NCI-H2029 treated with DMSO at 0.1 percent for 48 hours (cell line): ENCODE data around the gene SGMS1.

ENCODE experiments used
- DNase-seq: peaks from one replicate; lab custom pipeline; 2025; lab: John Stamatoyannopoulos, UW

The SGMS1 gene

DNA sequence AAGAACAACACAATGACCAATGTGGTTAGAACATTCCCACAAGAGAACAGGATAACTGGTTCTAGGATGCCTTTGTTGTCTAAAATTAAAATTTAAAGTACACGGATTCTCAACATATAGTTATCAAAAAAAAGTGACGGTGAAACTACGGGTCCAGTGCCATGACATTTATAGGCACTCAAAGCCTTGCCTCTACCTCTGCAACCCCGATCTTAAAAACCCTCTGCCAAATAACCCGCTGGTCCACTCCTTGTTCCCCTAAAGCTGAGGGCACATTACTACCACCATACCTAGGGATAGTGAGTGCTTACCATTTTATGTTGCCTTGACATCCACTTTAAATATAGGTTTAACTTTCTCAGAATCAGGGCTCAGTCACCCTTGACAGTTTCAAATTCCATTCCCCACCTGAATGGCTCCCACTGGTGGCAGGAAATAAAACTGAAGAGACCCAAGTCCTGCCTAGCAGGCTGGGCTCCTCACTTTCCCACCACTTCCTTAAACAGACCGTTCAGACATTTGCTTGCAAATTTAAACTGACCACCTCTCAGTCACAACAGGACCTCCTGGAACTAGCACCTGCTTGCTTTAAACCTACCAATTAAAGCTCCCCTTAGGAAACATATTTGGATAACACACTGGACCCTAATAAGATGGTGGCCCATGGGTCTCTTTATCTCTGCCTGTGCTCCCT lies 202.6 kb downstream of the SGMS1 start:
- DNase-seq = no peak

DNA sequence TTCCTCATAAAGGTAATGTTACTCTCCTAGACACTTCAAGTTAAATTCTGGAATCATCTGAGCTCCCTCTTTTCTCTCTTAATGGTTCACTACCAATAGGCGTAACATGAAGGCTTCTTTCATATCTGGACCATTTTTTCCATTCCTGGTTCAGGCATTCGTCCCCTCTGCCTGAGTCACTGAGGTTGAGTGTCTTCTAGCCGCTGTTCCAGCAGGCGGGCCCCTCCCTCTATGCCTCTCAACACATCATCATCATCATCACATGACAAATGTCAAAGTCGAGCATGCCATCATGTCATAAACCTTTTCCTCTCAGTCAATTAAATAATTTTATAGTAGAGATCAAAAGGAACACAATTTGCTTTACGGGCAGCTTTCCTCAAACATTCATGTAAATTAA lies 203.6 kb downstream of the SGMS1 start:
- no peak for DNase-seq

DNA sequence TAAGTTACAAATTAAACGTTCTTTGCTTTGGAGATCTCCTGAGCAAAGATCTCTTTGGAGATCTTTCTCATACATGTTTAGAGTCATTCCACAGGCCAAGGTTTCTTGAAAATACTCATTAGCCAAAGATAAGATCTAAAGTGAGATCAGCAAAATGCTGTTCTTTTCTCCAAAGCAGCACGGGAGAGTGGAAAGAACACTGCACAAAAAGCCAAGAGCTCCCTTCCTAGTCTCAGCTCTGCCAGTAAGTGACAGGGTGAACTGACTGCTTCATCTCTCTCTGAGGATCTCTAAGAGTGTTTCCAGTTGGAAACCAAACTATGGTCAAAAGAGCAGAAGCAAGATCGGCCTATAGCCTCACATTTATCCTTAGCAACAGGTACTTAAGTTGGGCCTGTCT lies 204.0 kb downstream of the SGMS1 start:
- DNase-seq = no peak

DNA sequence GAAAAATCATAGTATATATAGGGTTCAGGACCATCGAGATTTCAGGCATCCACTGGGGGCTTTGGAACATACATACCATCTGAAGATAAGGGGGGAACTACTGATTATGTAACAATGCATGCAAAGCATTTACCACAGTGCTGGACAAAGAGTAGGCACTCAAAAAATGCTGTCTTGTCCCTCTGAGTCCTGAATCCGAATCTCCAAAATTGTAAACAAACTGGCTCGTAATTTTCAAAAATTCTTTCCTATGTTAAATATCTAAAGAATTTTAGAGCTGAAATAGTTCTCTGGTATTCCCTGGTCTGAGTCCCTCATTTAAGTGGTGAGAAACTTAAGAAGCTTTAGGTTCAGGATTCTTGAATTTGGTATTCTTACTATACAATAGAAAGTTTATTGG lies 204.7 kb downstream of the SGMS1 start:
- no peak for DNase-seq

DNA sequence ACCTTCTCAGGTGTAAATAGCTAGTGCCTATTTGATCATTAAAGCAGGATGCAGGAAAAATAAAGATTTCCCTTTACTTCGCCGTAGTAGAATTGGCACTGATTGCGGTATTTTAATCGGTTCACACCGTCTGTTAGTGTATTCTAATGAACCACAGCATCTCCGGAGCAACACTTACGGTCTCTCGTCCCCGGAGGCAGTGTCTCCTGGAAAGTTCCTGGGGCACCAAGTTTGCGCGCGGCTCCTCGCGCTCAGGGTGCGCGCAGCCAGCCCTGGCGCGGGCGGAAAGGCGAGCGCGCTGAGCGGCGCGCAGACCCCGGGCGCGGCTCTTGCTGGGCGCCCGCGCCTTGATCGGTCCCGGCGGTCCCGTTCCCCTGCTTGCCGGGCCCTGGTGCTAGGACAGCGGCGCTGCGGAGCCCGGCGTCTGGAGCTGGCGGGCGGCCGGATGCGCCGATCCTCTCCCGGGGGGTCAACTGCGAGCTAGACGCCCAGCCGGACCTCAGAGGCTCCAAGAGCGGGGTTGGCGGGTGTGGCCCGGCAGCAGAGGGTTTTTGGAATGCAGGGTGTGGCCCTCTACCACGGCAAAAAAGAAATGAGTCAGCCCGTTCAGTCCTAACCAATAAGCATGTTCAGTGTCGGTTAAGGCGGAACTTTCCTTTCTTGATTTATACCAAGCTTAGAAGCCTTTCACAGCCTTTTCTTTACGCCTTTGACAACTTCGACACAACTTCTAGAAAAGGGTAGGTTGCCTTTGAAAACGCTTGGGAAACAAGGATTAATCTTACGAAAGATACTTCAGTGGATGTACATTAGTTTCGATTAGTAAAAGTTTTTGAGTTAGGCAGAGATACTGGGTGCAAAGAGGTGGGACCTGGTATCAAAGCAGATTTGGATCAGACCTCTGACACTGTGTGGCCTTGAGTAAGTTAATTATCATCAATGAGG lies 205.6 kb downstream of the SGMS1 start:
- DNase-seq = no peak

DNA sequence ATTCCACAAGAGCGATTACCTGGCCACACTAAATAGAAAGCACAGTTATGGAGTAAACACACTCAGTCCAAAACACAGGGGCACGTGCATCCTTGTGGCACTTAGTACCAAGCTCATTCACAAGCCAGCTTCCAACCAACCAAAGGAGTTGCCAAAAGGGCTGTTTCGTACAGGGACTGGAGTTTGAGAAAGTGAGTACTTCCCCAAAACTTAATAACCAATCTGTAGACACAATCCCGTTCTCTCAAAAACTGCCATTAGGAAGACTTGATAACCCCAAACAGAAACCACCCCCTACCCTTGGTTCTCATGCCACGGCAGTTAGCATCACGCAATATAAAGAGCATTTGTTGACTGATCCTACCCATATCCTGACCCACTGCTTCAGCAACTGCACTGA lies 206.3 kb downstream of the SGMS1 start:
- no peak for DNase-seq

DNA sequence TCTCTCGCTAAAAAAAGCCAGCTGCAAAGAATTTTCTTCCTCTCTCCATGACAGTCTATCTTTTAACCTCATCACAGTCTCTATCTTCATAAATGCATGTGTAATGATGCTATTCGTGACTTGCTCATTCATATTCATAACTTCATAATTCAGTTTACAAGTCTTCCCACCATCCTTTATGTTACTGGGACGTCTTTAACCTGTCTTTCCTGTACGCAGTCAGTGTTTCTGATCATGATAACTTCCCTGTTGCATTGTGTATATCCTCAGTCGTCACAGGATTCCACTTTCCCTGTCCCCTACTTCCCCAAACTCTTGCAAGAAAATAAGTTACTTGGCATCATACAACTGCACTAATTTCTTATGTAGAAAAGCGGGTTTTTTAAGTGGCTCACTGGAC lies 206.9 kb downstream of the SGMS1 start:
- DNase-seq = no peak

DNA sequence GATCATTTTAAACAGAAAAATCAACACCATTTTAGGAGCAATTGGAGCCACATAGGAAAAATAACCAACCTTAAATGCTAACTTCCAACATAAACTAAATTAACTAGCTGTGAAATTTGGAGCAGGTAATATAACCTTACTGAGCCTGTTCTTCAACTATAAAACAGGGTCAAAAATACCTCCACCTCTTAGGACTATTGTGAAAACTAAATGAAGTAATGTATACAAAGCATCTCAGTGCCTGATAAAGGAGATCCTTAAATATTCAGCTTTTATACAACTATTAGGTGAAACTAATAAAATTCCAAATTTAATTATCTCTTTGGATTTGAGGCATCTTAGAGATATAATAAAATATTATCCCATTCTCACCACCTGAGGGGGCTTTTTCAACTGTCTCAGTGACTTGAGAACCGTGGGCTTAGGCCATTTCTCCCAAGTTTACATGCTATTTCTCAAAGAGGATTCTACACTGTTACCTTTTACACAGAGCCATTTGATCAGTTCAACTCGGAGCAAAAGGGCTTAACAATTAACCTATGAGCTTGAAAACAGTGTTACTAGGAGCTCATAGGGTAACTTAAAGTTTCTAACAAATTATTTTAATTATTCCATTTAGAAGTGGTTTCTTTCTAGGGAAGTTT lies 207.5 kb downstream of the SGMS1 start:
- no peak for DNase-seq

DNA sequence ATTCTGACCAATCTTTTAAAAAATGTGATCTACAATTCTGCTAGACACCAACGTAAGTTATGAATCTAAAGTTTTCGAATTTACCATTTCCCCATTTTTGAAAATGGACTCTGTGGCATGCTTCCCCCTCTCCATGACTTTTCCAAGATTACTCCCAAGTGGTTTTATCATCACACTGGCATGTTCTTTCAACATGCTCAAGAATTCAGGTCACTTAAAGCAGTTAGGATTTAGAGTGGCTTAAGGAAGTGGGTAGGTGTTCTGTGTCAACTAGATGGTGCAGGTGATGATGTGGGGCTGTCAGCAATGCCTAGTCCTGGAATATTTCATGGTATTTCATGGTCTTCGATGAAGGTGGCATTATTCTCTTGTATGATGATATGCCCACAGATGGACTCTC lies 208.5 kb downstream of the SGMS1 start:
- no peak for DNase-seq

DNA sequence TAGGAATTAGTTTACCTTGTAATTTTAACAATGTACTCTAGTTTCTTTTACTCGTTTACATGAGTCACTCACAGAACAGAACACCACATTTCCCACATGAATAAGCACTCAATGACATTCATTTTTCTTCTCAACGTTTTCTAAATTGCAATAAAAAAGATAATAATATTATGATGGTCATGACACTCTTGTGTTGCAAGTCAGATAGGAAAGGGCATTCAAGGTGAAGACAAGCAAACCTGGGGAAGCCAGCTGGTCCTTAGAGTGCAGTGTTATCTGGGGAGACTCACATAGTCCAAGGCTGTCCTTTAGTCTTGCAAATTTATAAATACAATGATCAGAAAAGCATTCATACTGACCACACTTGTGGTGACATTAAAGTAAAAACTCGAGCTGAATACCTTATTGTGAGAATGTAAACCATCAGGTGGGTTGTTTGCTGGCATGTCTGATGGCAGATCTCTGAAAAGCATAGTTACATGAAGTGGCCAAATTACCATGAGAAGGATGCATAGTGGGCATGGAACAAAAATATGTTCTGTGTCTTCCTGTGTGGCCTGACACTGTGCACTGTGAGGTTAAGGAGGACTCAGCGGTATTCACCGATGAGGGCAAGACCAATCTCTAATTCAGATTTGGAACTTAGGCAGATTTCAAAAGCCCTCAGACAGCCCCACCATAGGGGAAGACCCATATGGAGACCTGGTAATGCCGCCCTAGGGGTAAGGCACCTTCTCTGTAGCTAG lies 213.5 kb downstream of the SGMS1 start:
- DNase-seq = no peak

DNA sequence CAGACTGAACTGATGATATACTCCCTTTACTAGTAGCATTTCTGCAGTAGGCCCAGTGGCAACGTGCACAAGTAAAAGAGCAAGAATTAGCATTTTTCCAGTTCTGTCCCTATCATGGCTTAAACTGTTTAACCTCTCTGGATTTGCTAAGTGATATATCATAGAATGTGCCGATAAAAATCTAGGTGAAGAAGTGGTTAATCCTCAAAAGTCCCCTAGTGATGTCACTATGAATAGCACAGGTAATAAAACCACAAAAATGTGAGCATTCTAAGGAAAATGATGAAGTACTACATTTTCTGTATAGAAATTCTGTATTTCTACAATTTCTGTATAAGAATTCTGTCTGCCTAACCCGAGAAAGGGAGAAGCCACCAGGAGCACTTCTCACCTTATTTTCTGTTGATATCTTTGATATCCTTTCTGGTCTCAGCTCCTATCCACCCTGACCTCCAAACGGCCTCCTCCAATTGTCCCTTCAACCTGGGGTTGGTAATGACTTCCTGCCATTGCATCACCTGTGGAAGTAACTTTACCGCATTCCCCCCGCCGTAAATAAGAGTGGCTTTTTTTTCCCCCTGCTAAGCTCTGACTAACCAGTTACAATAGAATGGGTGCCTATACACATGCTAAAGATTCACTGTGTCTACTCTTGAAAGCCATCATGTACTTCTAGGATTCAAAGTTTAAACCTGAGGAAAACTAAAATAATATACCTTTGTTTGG lies 216.5 kb downstream of the SGMS1 start:
- DNase-seq = no peak

DNA sequence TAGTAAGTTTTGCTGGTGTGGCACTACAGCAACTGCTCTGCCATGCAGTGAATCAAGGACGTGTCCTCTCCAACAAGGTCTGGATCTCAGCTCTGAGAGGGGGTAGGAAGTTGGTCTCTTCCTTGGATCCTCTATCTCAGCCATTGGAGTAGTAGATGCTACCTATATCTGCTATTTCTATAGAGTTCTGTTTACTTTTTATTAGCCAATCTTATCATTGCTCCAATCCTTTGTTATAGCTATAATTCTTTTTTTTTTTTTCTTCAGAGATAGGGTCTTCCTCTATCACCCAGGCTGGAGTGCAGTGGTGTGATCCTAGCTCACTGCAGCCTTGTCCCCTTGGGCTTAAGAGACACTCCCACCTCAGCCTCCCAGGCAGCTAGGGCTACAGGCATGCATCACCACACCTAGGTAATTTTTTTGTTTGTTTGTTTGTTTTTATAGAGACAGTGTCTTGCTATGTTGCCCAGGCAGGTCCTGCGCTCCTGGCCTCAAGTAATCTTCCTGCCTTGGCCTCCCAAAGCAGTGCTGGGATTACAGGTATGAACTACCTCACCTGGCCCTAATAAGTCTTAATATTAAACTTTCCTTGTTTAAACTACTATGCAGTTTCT lies 217.2 kb downstream of the SGMS1 start:
- DNase-seq = no peak

DNA sequence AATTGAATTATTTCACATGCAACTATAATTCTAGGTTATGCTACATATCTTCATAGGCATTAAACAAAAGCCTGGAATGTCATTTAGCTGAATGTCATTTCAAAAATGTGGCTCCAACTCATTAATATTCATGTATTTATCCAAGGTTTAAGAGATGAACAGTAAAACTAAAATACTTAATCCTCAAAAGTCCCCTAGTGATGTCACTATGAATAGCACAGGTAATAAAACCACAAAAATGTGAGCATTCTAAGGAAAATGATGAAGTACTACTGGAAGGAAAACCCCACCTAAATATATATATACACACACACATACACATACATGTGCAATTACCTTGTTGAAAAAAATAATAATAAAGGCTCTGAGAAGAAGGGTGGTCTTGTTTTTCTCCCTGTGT lies 218.0 kb downstream of the SGMS1 start:
- DNase-seq = no peak

DNA sequence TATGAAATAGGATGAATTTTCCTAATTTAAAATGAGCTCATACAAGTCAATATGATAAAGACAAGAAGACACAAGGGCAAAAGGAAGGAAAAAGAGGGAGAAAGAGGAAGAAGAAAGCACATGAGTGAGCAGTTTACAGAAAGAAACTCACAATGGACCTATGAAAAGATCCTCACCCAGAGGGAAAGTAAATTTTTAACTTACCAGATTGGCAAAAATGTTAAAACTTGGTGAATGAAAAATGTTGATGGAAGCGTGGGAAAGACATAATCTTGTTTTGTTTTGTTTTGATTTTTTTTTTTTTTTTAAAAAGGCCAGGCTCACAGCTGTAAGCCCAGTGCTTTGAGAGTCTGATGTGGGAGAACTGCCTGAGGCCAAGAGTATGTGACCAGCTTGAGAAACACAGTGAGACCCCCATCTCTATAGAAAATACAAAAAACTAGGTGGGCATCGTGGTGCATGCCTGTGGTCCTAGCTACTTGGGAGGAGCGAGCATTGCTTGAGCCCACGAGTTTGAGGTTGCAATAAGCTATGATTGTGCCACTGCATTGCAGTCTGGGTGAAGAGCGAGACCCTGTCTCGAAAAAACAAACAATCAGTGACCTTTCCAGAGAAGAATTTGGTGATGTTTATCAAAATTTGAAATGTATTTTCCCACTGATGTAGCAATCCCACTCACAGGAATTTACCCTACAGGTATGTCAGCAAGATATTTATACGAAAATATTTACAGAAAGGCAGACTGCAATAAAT lies 219.6 kb downstream of the SGMS1 start:
- DNase-seq = no peak

DNA sequence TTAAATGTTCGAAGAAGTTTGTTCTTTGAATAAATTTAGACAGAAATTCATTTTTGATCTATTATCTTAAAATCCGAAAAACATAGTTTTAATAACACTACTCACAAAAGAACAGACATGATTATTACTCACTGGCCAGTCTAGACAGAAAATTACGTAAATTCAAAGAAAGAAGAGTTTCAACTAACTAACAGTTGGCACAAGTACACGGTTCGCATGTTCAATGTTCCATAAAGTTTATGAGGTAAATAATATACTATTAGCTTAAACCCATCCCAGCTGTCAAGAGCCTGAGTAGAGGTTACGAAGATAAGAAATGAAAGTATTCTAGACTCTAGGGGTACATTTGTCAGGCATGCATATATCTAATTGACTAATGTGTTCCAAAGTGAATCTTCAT lies 220.7 kb downstream of the SGMS1 start:
- no peak for DNase-seq

DNA sequence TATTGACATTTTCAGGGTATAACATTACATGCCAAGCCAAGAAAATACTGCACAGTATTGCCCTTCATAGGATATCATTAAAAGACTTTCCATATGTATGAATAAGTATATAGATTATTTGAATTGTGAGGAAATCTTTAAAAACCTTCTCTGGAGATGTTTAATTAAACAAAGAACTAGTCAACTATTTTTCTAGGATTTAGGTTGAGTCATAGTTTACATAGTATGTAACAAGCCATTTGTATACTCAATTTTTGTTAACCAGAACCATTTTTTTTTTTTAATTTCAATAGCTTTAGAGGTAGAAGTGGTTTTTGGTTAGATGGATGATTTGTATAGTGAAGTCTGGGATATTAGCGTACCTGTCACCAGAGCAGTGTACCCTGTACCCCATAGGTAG lies 221.3 kb downstream of the SGMS1 start:
- DNase-seq = no peak

DNA sequence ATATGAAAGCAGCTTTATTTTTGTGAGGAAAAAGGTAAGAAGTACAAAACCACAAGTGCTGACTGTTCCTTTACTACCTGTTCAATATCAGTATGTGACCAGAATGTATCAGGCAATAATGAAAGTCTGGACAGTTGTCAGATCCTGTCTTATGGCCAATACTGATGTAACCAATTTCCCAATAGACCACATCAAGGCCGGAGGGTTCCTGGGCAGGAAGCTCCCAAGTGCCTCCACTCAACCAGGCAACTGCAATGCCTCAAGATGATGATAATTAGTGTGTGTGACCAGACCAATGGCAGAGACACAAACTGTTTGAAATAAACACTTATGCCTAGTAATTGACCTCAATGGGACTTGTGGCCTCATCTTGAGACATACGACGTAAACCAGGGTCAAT lies 223.1 kb downstream of the SGMS1 start:
- DNase-seq = no peak

DNA sequence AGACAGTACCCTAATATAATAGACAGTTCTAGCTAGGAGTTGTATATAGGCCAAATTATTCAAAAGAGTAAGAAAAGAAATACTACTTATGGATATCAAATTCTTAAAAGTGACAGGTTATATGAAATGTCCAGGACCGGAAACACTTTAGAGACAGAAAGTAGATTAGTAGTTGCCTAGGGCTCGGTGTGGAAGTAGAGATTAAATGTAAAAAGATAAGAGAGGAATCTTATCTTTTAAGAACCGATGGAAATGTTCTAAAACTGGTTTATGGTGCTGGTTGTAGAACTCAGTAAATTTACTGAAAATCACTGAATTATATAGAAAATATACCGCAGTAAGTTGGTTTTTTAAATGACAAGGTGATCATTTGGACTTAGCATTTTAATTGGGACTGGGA lies 224.9 kb downstream of the SGMS1 start:
- DNase-seq = no peak

DNA sequence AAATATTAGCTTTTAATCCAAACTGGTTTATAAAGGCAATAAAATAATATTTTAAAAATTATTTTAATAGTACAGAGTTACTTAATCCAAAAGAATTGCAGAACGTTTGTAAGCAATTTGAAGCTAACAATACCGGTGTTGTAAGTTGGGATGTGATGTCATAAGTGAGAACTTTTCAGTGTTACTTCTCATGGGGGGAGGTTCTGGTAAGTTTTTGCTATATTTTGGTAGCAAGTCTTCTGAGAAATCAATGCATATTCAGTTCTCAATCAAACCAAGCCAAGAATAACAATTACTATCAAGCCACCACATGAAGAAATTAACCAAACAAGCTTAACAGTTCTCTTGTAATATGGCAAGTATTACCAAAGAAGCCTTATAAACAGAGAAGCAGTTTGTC lies 225.4 kb downstream of the SGMS1 start:
- DNase-seq = no peak
